Lower leg skin (tissue), 3 donors: ENCODE results near the gene GUCY1B1.

Experiments used
- CTCF ChIP-seq, 3 donors: fragments of 450-650 bp; IDR thresholded peaks; one replicate each; pipeline ENCODE4 v1.5.1; 2016; ENCODE audit warnings: antibody characterized with exemption in 3 of 3, mild to moderate bottlenecking in 3 of 3, moderate library complexity in 2 of 3
- POLR2A ChIP-seq, 2 donors: fragments of 450-650 bp; IDR thresholded peaks; one replicate each; pipeline ENCODE4 v1.6.1; 2016 to 2017; ENCODE audit warnings: antibody characterized with exemption in 2 of 2, mild to moderate bottlenecking in 1 of 2, moderate library complexity in 1 of 2

GRCh38 chr4:155849042-155849441 lies 90.2 kb downstream of the GUCY1B1 start:
- no peak for TF ChIP-seq CTCF (IDR thresholded peaks at IDR 0.05)
- TF ChIP-seq POLR2A (IDR thresholded peaks at IDR 0.05) = no peak
